PFSK-1 (cell line): ENCODE data around the gene PAOX.

Experiments
- FOXP2 ChIP-seq: optimal IDR thresholded peaks from 2 replicates; pipeline ENCODE3; 2011; ENCODE audit warnings: borderline replicate concordance, control low read depth, inconsistent platforms; ENCODE audit not compliant: insufficient read depth; ENCODE audit errors: extremely low read length, extremely low read depth
- POLR2AphosphoS5 ChIP-seq: IDR thresholded peaks from 2 replicates; pipeline ENCODE4 v1.6.1; 2012; ENCODE audit warnings: low read depth, mild to moderate bottlenecking, control low read depth, low read length, moderate library complexity
- REST ChIP-seq, 2 experiments: IDR thresholded peaks; 2 replicates each; pipeline versions ENCODE4 v1.6.1 to v1.8.0; 2011 to 2012; ENCODE audit warnings: low read depth in 2 of 2, low read length in 2 of 2, control low read depth in 1 of 2, inconsistent platforms in 1 of 2, mild to moderate bottlenecking in 1 of 2, moderate library complexity in 1 of 2; ENCODE audit not compliant: insufficient read depth in 1 of 2
- SIN3A ChIP-seq: IDR thresholded peaks from 2 replicates; pipeline ENCODE4 v1.6.1; 2012; ENCODE audit warnings: mild to moderate bottlenecking, low read length, moderate library complexity, borderline replicate concordance; ENCODE audit not compliant: insufficient read depth
- TAF1 ChIP-seq: IDR thresholded peaks from 2 replicates; pipeline ENCODE4 v1.6.1; 2012; ENCODE audit warnings: low read length, control low read depth, borderline replicate concordance; ENCODE audit not compliant: insufficient read depth

The PAOX gene

GRCh38 chr10:133399123-133399601 lies 20.1 kb downstream of the PAOX start:
- no peak for TF ChIP-seq TAF1
- TF ChIP-seq POLR2AphosphoS5 = no peak
- TF ChIP-seq SIN3A = no peak
- no peak for TF ChIP-seq FOXP2
- no peak for TF ChIP-seq REST (IDR thresholded peaks at IDR 0.05; ENCODE audit: insufficient read depth in 1 of 2, low read depth in 2 of 2, low read length in 2 of 2)

GRCh38 chr10:133400624-133401424 lies 21.8 kb downstream of the PAOX start:
- TF ChIP-seq TAF1 = no peak
- TF ChIP-seq SIN3A = no peak
- no peak for TF ChIP-seq REST (IDR thresholded peaks at IDR 0.05; ENCODE audit: insufficient read depth in 1 of 2, low read depth in 2 of 2, low read length in 2 of 2)
- TF ChIP-seq POLR2AphosphoS5 = no peak
- no peak for TF ChIP-seq FOXP2

- no peak for TF ChIP-seq REST (IDR thresholded peaks at IDR 0.05; ENCODE audit: insufficient read depth in 1 of 2, low read depth in 2 of 2, low read length in 2 of 2)
- no peak for TF ChIP-seq TAF1
Observed at GRCh38 chr10:133401500-133401899, 22.4 kb downstream of the PAOX start.

GRCh38 chr10:133401981-133402725 lies 23.1 kb downstream of the PAOX start:
- TF ChIP-seq TAF1 (no peak), FOXP2 (no peak), SIN3A (no peak), POLR2AphosphoS5 (no peak)

GRCh38 chr10:133403359-133403758 lies 24.3 kb downstream of the PAOX start:
- no peak for TF ChIP-seq REST (IDR thresholded peaks at IDR 0.05; ENCODE audit: insufficient read depth in 1 of 2, low read depth in 2 of 2, low read length in 2 of 2)
- no peak for TF ChIP-seq POLR2AphosphoS5
- no peak for TF ChIP-seq FOXP2
- TF ChIP-seq SIN3A = no peak
- TF ChIP-seq TAF1 = no peak
